Astrocyte (in vitro differentiated cells and primary cell): Measurements from ENCODE around the gene MOB3B. TPM values are rescaled to one million over a fixed set of nuclear protein-coding genes. Genes with fewer than 3 reads are reported as not detected.
A peak's percentile ranks its signal among the peaks of the same experiment; 100 is the strongest.

Experiments used
- DNase-seq: peaks from one replicate; pipeline ENCODE4 v3.0.0-alpha.2; 2010; ENCODE audit warnings: low read depth
- FAIRE-seq: peaks from 2 replicates; lab custom pipeline; 2011; peaks lifted over from hg19 to GRCh38; lab: Jason Lieb, UNC
- H2AFZ ChIP-seq: 2 replicates; pipeline ENCODE4 v1.6.0; 2012; ENCODE audit warnings: low read depth, low read length, inconsistent platforms
- H3K27ac ChIP-seq: 2 replicates; pipeline ENCODE4 v1.5.1; 2011; ENCODE audit warnings: low read depth, low read length, inconsistent platforms
- H3K27me3 ChIP-seq: 2 replicates; pipeline ENCODE4 v1.6.0; 2011; ENCODE audit warnings: low read length, inconsistent platforms; ENCODE audit not compliant: insufficient read depth
- H3K36me3 ChIP-seq: 2 replicates; pipeline ENCODE4 v1.5.1; 2011; ENCODE audit warnings: low read length, inconsistent platforms; ENCODE audit not compliant: insufficient read depth
- H3K4me1 ChIP-seq: 2 replicates; pipeline ENCODE4 v1.5.1; 2011; ENCODE audit warnings: low read length, inconsistent platforms; ENCODE audit not compliant: insufficient read depth
- H3K4me2 ChIP-seq: 2 replicates; pipeline ENCODE4 v1.6.0; 2012; ENCODE audit warnings: low read length, inconsistent platforms
- H3K4me3 ChIP-seq: 2 replicates; pipeline ENCODE4 v1.5.1; 2011; ENCODE audit warnings: low read depth, mild to moderate bottlenecking, low read length, inconsistent platforms; ENCODE audit not compliant: insufficient read depth
- H3K79me2 ChIP-seq: 2 replicates; pipeline ENCODE4 v1.6.0; 2012; ENCODE audit warnings: mild to moderate bottlenecking, low read length, inconsistent platforms; ENCODE audit not compliant: insufficient read depth
- H3K9ac ChIP-seq: 2 replicates; pipeline ENCODE4 v1.6.0; 2012; ENCODE audit warnings: mild to moderate bottlenecking, low read length, inconsistent platforms
- H3K9me3 ChIP-seq: 2 replicates; pipeline ENCODE4 v1.5.1; 2012; ENCODE audit warnings: low read depth, mild to moderate bottlenecking, low read length, inconsistent platforms; ENCODE audit not compliant: insufficient read depth
- H4K20me1 ChIP-seq: 2 replicates; pipeline ENCODE4 v1.6.0; 2012; ENCODE audit warnings: low read length, inconsistent platforms; ENCODE audit not compliant: insufficient read depth
- H3K27ac Mint-ChIP-seq: one replicate; pipeline ENCODE4 v1.8.0; 2021; ENCODE audit warnings: mild to moderate bottlenecking, mixed read lengths; ENCODE audit not compliant: unreplicated experiment
- H3K27me3 Mint-ChIP-seq: one replicate; pipeline ENCODE4 v1.8.0; 2021; ENCODE audit warnings: low read depth, mixed read lengths; ENCODE audit not compliant: unreplicated experiment
- H3K36me3 Mint-ChIP-seq: one replicate; pipeline ENCODE4 v1.8.0; 2021; ENCODE audit warnings: low read depth, mixed read lengths; ENCODE audit not compliant: unreplicated experiment
- H3K4me1 Mint-ChIP-seq: one replicate; pipeline ENCODE4 v1.8.0; 2021; ENCODE audit warnings: low read depth, mixed read lengths; ENCODE audit not compliant: unreplicated experiment
- H3K4me3 Mint-ChIP-seq: one replicate; pipeline ENCODE4 v1.8.0; 2021; ENCODE audit warnings: mild to moderate bottlenecking, moderate library complexity, mixed read lengths; ENCODE audit not compliant: unreplicated experiment
- H3K9me3 Mint-ChIP-seq: one replicate; pipeline ENCODE4 v1.8.0; 2021; ENCODE audit warnings: mild to moderate bottlenecking, mixed read lengths; ENCODE audit not compliant: unreplicated experiment
- EZH2 ChIP-seq: IDR thresholded peaks from 2 replicates; pipeline ENCODE4 v1.6.1; 2012; ENCODE audit warnings: mild to moderate bottlenecking, low read length, inconsistent platforms; ENCODE audit not compliant: insufficient read depth
- total RNA-seq: library from RNA; stranded (reverse); gene quantifications from 2 replicates; pipeline ENCODE4 v1.2.1, GENCODE V29; 2021
- TF ChIP-seq, protein P1 (sequence below): IDR thresholded peaks from 2 replicates; pipeline ENCODE4 v1.5.1; 2011; ENCODE audit warnings: low read depth, mild to moderate bottlenecking, inconsistent platforms, low read length, moderate library complexity; ENCODE audit not compliant: insufficient read depth

MOB3B gene
- total RNA-seq, 1 donor from 2014 or later = 3.9 TPM

DNA sequence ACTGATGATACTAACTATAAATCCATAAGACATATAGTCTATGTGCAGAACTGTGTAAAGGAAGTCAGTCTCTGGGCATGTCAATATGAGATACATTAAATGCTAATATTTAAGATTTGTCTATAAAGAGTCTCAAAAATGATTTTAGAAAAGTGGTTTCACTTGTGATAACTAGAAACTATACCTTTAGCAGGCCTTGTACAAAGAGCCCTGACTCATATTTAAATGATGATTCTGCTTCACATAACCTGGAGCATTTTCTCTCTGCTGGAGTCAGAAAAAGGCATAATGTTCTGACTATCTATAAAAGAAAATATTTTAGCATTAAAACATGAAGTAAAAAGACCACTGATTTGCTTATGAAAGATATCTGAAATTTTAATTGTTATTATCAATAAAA lies 28.7 kb upstream of the MOB3B start:
- no peaks in the 10 kb centered on the region for H3K36me3 ChIP-seq
- H3K4me3 Mint-ChIP-seq = no peak overlapping the region
- no peaks in the 10 kb centered on the region for H3K27me3 ChIP-seq
- H3K36me3 Mint-ChIP-seq = no peaks in the 10 kb centered on the region
- H3K79me2 ChIP-seq = no peaks in the 10 kb centered on the region
- DNase-seq (no peak), FAIRE-seq (no peak)
- H3K9me3 ChIP-seq = no peaks in the 10 kb centered on the region
- H3K27me3 Mint-ChIP-seq = no peaks in the 10 kb centered on the region
- no peaks in the 10 kb centered on the region for H3K4me1 Mint-ChIP-seq
- no peak overlapping the region for H3K27ac ChIP-seq
- no peaks in the 10 kb centered on the region for H4K20me1 ChIP-seq
- no peak overlapping the region for H3K27ac Mint-ChIP-seq
- no peak overlapping the region for H3K4me3 ChIP-seq
- H3K4me1 ChIP-seq = no peaks in the 10 kb centered on the region
- no peak overlapping the region for H3K4me2 ChIP-seq
- H3K9me3 Mint-ChIP-seq = no peaks in the 10 kb centered on the region
- H3K9ac ChIP-seq = no peak overlapping the region
- TF ChIP-seq EZH2 = no peak
- TF ChIP-seq, protein P1, sequence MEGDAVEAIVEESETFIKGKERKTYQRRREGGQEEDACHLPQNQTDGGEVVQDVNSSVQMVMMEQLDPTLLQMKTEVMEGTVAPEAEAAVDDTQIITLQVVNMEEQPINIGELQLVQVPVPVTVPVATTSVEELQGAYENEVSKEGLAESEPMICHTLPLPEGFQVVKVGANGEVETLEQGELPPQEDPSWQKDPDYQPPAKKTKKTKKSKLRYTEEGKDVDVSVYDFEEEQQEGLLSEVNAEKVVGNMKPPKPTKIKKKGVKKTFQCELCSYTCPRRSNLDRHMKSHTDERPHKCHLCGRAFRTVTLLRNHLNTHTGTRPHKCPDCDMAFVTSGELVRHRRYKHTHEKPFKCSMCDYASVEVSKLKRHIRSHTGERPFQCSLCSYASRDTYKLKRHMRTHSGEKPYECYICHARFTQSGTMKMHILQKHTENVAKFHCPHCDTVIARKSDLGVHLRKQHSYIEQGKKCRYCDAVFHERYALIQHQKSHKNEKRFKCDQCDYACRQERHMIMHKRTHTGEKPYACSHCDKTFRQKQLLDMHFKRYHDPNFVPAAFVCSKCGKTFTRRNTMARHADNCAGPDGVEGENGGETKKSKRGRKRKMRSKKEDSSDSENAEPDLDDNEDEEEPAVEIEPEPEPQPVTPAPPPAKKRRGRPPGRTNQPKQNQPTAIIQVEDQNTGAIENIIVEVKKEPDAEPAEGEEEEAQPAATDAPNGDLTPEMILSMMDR = no peak
- no peak overlapping the region for H2AFZ ChIP-seq

DNA sequence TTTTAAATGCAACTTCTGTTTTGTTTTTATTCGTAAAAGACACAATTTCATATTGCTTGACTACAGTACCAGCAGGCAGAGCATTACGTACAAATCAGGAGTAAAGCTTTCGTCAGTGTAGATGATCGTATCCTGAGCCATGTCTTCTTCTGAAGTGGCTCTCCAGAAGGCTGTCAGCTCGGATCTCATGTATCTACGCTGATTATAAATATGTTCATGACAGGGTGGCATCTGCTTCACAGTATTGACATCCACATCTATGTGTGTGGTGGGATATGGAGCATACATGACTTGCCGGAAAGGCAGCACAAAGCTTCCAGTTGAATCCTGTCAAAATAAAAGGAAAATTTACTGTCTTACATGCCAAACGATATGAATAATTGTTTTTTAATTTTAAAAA lies 26.9 kb upstream of the MOB3B start:
- no peak overlapping the region for H3K4me3 ChIP-seq
- Mint-ChIP-seq H3K27ac (no peak overlapping the region), H3K4me1 (no peaks in the 10 kb centered on the region), H3K4me3 (no peak overlapping the region), H3K9me3 (no peaks in the 10 kb centered on the region), H3K27me3 (no peaks in the 10 kb centered on the region), H3K36me3 (no peaks in the 10 kb centered on the region)
- H2AFZ ChIP-seq = no peak overlapping the region
- no peaks in the 10 kb centered on the region for H3K9me3 ChIP-seq
- H3K4me1 ChIP-seq = no peaks in the 10 kb centered on the region
- no peaks in the 10 kb centered on the region for H3K79me2 ChIP-seq
- TF ChIP-seq, protein P1 = no peak
- no peak for TF ChIP-seq EZH2
- no peak overlapping the region for H3K27ac ChIP-seq
- no peak overlapping the region for H3K9ac ChIP-seq
- H3K27me3 ChIP-seq = no peaks in the 10 kb centered on the region
- H3K36me3 ChIP-seq = no peaks in the 10 kb centered on the region
- no peak overlapping the region for H3K4me2 ChIP-seq
- peak; percentile 32 for FAIRE-seq
- no peak for DNase-seq
- H4K20me1 ChIP-seq = no peaks in the 10 kb centered on the region

DNA sequence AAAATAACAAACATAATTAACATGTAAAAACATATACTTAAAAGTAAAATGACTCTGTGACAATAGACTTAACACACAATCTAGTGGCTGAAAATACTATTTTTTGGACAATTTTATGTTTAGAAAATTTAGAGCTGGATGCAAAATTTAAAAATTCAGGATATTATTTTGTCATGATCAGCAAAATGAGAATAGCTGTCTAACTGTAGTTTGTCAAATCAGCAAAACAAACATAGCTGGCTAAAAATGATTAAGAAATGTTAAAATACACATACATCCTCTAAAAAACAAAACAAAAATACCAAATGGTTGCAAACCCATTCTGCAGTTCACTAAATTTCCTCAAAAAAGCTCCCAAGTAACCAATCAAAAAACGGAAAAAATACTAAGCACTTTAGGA lies 25.1 kb upstream of the MOB3B start:
- H3K4me1 ChIP-seq = no peaks in the 10 kb centered on the region
- TF ChIP-seq, protein P1 = no peak
- TF ChIP-seq EZH2 = no peak
- no peaks in the 10 kb centered on the region for H3K36me3 Mint-ChIP-seq
- no peaks in the 10 kb centered on the region for H3K9me3 ChIP-seq
- H3K27me3 ChIP-seq = no peaks in the 10 kb centered on the region
- no peak overlapping the region for H3K27ac Mint-ChIP-seq
- DNase-seq (no peak), FAIRE-seq (no peak)
- no peaks in the 10 kb centered on the region for H3K9me3 Mint-ChIP-seq
- no peak overlapping the region for H3K4me3 Mint-ChIP-seq
- no peak overlapping the region for H3K9ac ChIP-seq
- no peaks in the 10 kb centered on the region for H3K36me3 ChIP-seq
- no peaks in the 10 kb centered on the region for H3K4me1 Mint-ChIP-seq
- H3K79me2 ChIP-seq = no peaks in the 10 kb centered on the region
- no peak overlapping the region for H3K4me3 ChIP-seq
- no peaks in the 10 kb centered on the region for H4K20me1 ChIP-seq
- H2AFZ ChIP-seq = no peak overlapping the region
- H3K27ac ChIP-seq = no peak overlapping the region
- no peaks in the 10 kb centered on the region for H3K27me3 Mint-ChIP-seq
- no peak overlapping the region for H3K4me2 ChIP-seq
